ENCODE data around the gene DISP2. TPM values are rescaled to one million over a fixed set of nuclear protein-coding genes. Genes with fewer than 3 reads are reported as not detected.

Gene DISP2
- total RNA-seq, 1 donor from 2014 or later, result 3.9 TPM

DNA sequence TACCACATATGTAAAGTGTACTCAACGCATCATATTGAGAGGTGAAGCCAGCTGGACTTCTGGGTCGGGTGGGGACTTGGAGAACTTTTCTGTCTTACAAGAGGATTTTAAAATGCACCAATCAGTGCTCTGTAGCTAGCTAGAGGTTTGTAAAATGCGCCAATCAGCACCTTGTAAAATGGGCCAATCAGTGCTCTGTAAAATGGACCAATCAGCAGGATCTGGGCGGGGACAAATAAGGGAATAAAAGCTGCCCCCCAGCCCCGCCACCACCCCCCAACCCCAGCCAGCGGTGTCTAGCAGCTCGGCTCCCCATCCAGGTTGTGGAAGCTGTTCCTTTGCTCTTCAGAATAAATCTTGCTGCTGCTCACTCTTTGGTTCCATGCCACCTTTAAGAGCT is 41.4 kb downstream of the DISP2 start:
- DNase-seq (ENCODE audit: missing footprints) (no peak), ATAC-seq (no peak)
- intact Hi-C loops (cut with DNase I), result no loop called here

GRCh38 chr15:40405501-40406381 is 47.7 kb downstream of the DISP2 start, which contains the start of gene IVD:
IVD (plus strand) TSS chr15:40405795; CDS start chr15:40405828, 33 bp downstream.
- peak; percentile 97 for DNase-seq (ENCODE audit: missing footprints)
- ATAC-seq, result peak; percentile 99
- intact Hi-C loops (cut with DNase I), result loop anchor here (5.0 kb wide), 1 partner anchor 38 kb away; no protein-coding TSS in a partner anchor

DNA sequence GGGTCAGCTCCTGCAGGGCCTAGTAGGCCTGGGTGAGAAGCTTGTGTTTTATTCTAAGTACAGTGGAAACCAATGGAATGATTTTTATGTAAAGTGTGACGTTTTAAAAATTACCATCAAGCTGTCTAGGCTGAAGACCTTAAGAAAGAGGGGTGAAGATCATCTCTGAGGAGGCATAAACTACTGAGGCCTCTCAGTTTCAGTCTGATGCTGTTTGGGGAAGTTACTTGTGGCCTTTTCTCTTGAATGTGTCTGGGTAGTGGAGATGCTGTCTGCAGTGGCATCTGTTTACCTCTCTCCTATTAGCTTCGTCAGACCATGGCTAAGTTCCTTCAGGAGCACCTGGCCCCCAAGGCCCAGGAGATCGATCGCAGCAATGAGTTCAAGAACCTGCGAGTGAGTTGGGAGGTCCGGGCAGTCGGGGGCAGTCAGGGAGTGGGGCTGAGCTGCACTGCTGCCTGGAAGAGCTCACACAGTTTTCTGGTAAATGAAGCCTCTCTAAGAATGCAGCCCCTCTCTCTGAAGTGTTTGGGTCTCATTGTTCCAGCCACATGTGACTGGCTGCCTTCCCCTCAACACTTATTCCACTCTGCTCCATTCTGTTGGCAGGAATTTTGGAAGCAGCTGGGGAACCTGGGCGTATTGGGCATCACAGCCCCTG is 49.4 kb downstream of the DISP2 start:
- ATAC-seq, result no peak
- no peak for DNase-seq (ENCODE audit: missing footprints)
- intact Hi-C loops (cut with DNase I), result loop anchor here (5.0 kb wide), 1 partner anchor 40 kb away; no protein-coding TSS in a partner anchor

GRCh38 chr15:40409366-40409765 is 51.3 kb downstream of the DISP2 start:
- DNase-seq (ENCODE audit: missing footprints), result no peak
- intact Hi-C loops (cut with DNase I), result loop anchor here (5.0 kb wide), 1 partner anchor 42 kb away; no protein-coding TSS in a partner anchor
- no peak for ATAC-seq

GRCh38 chr15:40410476-40410875 is 52.5 kb downstream of the DISP2 start:
- intact Hi-C loops (cut with DNase I), result no loop called here
- ATAC-seq (no peak), DNase-seq (ENCODE audit: missing footprints) (no peak)

DNA sequence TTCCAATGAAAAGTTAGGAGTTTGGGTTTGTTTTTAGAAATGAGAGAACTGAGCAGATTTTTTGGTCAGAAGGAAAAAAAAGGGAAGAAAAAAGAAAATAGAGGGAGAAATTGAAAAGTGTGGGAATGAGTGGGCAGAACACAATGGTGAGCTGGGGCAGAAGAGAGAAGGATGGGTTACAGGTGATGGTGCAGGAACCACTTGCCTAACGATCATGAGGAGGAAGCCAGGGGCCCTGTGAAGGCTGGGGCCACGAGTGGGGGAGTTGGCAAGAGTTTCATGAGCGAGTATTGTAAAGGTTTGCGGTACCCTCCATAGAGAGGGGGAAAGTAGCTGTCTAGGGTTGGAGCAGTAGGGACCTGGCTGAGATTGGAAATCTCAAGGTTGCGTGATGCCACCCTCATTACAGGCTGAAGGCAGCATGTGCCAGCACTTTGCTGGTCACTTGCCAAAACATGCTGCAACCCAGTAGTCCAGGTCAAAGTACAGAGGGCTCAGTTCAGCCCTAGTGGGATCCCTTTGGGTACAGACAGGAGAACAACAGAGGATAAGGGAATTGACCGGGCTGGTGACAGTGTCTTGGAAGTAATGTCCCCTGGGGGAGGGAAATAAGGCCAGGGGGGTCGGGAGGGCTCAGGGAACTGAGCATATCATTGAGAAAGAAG is 54.2 kb downstream of the DISP2 start:
- DNase-seq (ENCODE audit: missing footprints) (no peak), ATAC-seq (no peak)
- intact Hi-C loops (cut with DNase I), result no loop called here

- intact Hi-C loops (cut with DNase I), result no loop called here
- ATAC-seq (no peak), DNase-seq (ENCODE audit: missing footprints) (no peak)
These were observed 55.0 kb downstream of the DISP2 start for GRCh38 chr15:40413036-40413435.

- no peak for ATAC-seq
- no peak for DNase-seq (ENCODE audit: missing footprints)
- intact Hi-C loops (cut with DNase I), result no loop called here
These were observed 56.8 kb downstream of the DISP2 start for GRCh38 chr15:40414816-40415215.

GRCh38 chr15:40415226-40415625 is 57.2 kb downstream of the DISP2 start:
- intact Hi-C loops (cut with DNase I), result no loop called here
- ATAC-seq, result no peak
- no peak for DNase-seq (ENCODE audit: missing footprints)

DNA sequence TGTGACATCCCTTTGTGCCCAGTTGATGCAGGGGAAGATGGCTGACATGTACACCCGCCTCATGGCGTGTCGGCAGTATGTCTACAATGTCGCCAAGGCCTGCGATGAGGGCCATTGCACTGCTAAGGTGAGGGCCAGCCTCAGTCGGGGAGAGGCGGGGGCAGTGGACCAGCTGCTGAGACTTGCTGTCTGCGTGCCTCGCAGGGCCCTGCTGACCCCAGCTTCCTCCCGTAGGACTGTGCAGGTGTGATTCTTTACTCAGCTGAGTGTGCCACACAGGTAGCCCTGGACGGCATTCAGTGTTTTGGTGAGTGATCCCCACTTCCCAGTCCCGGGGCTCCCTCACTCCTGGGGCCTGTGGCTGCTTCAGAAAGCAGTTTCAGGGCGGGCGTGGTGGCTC is 58.0 kb downstream of the DISP2 start:
- ATAC-seq (no peak), DNase-seq (ENCODE audit: missing footprints) (no peak)
- intact Hi-C loops (cut with DNase I), result no loop called here

DNA sequence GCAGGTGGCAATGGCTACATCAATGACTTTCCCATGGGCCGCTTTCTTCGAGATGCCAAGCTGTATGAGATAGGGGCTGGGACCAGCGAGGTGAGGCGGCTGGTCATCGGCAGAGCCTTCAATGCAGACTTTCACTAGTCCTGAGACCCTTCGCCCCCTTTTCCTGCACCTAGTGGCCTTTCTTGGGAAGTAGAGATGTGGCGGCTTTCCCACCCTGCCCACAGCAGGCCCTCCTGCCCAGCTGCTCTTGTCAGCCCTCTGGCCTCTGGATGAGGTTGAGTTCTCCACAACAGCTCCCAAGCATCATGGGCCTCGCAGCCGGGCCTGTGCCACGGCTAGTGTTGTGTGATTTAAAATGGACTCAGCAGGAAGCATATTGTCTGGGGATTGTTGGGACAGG is 60.1 kb downstream of the DISP2 start:
- no peak for DNase-seq (ENCODE audit: missing footprints)
- intact Hi-C loops (cut with DNase I), result no loop called here
- ATAC-seq, result no peak

GRCh38 chr15:40420071-40420713 is 62.2 kb downstream of the DISP2 start:
- intact Hi-C loops (cut with DNase I), result loop anchor here (2.0 kb wide), 2 partner anchors 53 to 79 kb away; partner anchors contain the start of gene CCDC9B
- ATAC-seq (peak; percentile 62), DNase-seq (ENCODE audit: missing footprints) (no peak)

GRCh38 chr15:40420793-40421192 is 62.8 kb downstream of the DISP2 start:
- intact Hi-C loops (cut with DNase I), result loop anchor here (1.0 to 2.0 kb wide), 3 partner anchors 54 to 97 kb away; partner anchors contain the start of genes CCDC9B and INAFM2
- no peak for DNase-seq (ENCODE audit: missing footprints)
- no peak for ATAC-seq

- DNase-seq (ENCODE audit: missing footprints) (peak; percentile 93), ATAC-seq (peak; percentile 92)
- intact Hi-C loops (cut with DNase I), result loop anchor here (1.0 to 2.0 kb wide), 4 partner anchors 55 to 142 kb away; partner anchors contain the start of genes CCDC9B and INAFM2
These were observed 63.5 kb downstream of the DISP2 start for GRCh38 chr15:40421246-40422157.

DNA sequence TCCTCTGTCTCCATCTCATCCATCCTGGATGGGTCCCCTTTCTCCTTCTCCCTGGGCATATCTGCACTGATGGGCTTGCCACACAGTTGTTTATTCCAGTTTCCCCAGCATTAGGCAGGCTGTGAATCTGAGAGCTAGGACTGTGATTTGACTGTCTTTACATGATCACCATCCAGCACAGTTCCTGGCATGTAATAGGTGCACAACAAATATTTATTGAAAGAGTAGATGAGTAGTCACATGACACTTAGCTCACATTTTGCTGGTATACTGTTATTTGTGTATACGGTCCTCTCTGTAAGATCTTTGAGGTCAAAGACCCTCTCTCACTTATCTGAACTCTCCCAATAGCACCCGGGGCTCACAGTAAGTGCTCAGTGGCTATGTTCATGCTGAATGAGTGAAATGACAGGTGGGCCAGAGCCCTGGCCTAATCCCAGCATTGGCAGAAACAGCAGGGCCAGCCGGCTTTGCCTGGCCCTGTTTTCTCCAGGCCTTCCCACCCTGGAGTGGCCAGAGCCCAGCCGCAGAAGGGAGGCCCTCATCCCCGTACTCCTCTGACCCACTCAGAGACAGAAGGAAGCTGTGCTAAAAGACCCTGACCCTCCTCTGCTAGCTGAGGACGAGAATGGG is 66.6 kb downstream of the DISP2 start:
- ATAC-seq (no peak), DNase-seq (ENCODE audit: missing footprints) (no peak)
- intact Hi-C loops (cut with DNase I), result no loop called here

DNA sequence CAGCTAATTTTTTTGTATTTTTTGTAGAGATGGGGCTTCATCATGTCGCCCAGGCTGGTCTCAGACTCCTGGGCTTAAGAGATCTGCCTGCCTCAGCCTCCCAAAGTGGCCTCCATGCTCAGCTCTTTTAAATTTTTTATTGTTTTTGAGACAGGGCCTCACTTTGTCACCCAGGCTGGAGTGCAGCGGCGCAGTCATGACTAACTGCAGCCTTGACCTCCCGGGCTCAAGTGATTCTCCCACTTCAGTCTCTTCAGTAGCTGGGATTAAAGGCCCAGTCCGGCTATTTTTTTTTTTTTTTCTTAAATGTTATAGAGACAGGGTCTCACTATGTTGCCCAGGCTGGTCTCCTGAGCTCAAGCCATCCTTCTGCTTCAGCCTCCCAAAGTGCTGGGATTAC is 67.7 kb downstream of the DISP2 start:
- ATAC-seq, result no peak
- intact Hi-C loops (cut with DNase I), result no loop called here

DNA sequence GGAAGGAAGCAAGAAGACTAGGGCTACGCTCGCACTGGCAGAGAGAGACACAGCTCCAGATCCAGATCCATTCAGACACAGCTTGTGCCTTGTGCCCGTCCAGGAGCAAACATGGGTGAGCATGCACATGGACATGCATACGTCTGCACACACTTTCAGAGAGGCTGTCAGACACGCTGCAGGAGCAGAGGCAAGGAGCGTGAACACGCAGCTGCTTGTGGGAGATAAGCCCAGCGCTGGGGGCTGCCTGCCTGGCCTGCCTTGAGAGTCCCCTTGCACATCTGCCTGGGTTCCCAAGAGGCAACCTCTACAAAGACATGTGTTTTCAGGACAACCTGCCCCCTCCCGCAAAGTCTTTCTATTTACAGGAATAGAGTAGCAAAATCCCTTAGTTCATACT is 69.2 kb downstream of the DISP2 start:
- ATAC-seq, result no peak
- intact Hi-C loops (cut with DNase I), result no loop called here

More for the DNA sequence above, 67.7 kb downstream of the DISP2 start:
- DNase-seq (ENCODE audit: missing footprints), result no peak

More for the DNA sequence above, 69.2 kb downstream of the DISP2 start:
- no peak for DNase-seq (ENCODE audit: missing footprints)

Measured in Right ventricle myocardium inferior (tissue), 1 donor.